ENCODE measurements around the gene ZCCHC18. TPM values are rescaled to one million over a fixed set of nuclear protein-coding genes. Genes with fewer than 3 reads are reported as not detected.

Gene ZCCHC18
- total RNA-seq, 1 experiment from 2014 or later: 1.5 TPM

GRCh38 chrX:104130808-104131207 is 18.5 kb downstream of the ZCCHC18 start:
- H4K91ac ChIP-seq (ENCODE audit: insufficient read length, low read depth, low read length): no peak overlapping the region
- no peak overlapping the region for H2BK12ac ChIP-seq (ENCODE audit: insufficient read length, low read depth, low read length)
- no peaks in the 10 kb centered on the region for H3K23me2 ChIP-seq (ENCODE audit: insufficient read length, low read depth, low read length, poor library complexity, severe bottlenecking)
- H3K4ac ChIP-seq (ENCODE audit: low read depth, low read length): no peak overlapping the region
- Mint-ChIP-seq H3K27me3 (ENCODE audit: low read depth) (no peaks in the 10 kb centered on the region; the same call in 1 of the 2 replicates), H3K36me3 (ENCODE audit: insufficient read depth in 1 of 3, low read depth in 3 of 3) (no peaks in the 10 kb centered on the region), H3K9me3 (peaks cover 0 to 52% of the 10 kb centered on the region in 2 experiments; a peak in 2 of 5 replicates), H3K27ac (peak overlapping the region in 1 of 3 experiments; percentile 46; a peak in 1 of 7 replicates), H3K4me1 (no peaks in the 10 kb centered on the region), H3K4me3 (no peak overlapping the region)
- no peak overlapping the region for H3K4me2 ChIP-seq (ENCODE audit: insufficient read depth, insufficient read length, low read length)
- WGBS (ENCODE audit: extremely low coverage, insufficient read length, low lambda C conversion rate): no CpG with 5 or more reads among the region's 6 CpGs
- no peaks in the 10 kb centered on the region for H4K20me1 ChIP-seq (ENCODE audit: control insufficient read depth, insufficient read depth, insufficient read length)
- peaks cover 22% of the 10 kb centered on the region for H3K9me3 ChIP-seq (ENCODE audit: control insufficient read depth, low read depth, low read length)
- no peak overlapping the region for H2AFZ ChIP-seq (ENCODE audit: low read length)
- DNase-seq: no peak
- no peak overlapping the region for H2AK5ac ChIP-seq (ENCODE audit: insufficient read length, low read length)
- H3K23ac ChIP-seq (ENCODE audit: insufficient read length, low read depth, low read length): no peak overlapping the region
- no peak overlapping the region for H3T11ph ChIP-seq (ENCODE audit: low read length)
- no peak overlapping the region for H2BK120ac ChIP-seq (ENCODE audit: low read depth, low read length, poor library complexity, severe bottlenecking)
- no peak overlapping the region for H3K9ac ChIP-seq (ENCODE audit: extremely low read depth, insufficient read length, low read length)
- H4K5ac ChIP-seq (ENCODE audit: insufficient read length, low read depth, low read length): no peak overlapping the region
- H2BK5ac ChIP-seq (ENCODE audit: insufficient read length, low read length): no peak overlapping the region
- H4K8ac ChIP-seq (replicated peaks; ENCODE audit: insufficient read length, low read depth, low read length): no peak overlapping the region
- no peaks in the 10 kb centered on the region for H3K27me3 ChIP-seq (ENCODE audit: insufficient read depth, low read length)
- no peak overlapping the region; the same call in 1 of the 2 replicates for H3K14ac ChIP-seq (ENCODE audit: insufficient read depth, low read length)
- H3K4me1 ChIP-seq (ENCODE audit: insufficient read depth, low read length): no peaks in the 10 kb centered on the region
- H3K79me2 ChIP-seq (ENCODE audit: insufficient read depth, low read length): no peaks in the 10 kb centered on the region
- no peak overlapping the region for H3K56ac ChIP-seq (ENCODE audit: insufficient read length, low read depth, low read length)
- no peak overlapping the region for H3K18ac ChIP-seq (ENCODE audit: insufficient read length, low read depth, low read length)
- no peak for TF ChIP-seq CTCF (conservative IDR thresholded peaks at IDR 0.05)
- no peak overlapping the region for H2BK20ac ChIP-seq (ENCODE audit: low read depth, low read length, poor library complexity, severe bottlenecking)
- H3K79me1 ChIP-seq (ENCODE audit: insufficient read depth, low read depth, low read length, poor library complexity, severe bottlenecking): no peaks in the 10 kb centered on the region
- no peak overlapping the region for H3K27ac ChIP-seq (ENCODE audit: insufficient read length, low read depth, low read length)
- no peak overlapping the region for H2BK15ac ChIP-seq (ENCODE audit: low read depth, low read length)
